CD4-positive, alpha-beta T cell treated with Interleukin-17A for 1 hour (primary cell): ENCODE measurements around the gene GCFC2.
"Not testable (repeated sequence)": the region's sequence is repeated elsewhere in the genome, so short reads cannot be mapped to it uniquely, and the experiment has no call there.

Experiments used
- DNase-seq: peaks from one replicate; pipeline ENCODE4 v3.0.0-alpha.2; 2020

Gene GCFC2

DNA sequence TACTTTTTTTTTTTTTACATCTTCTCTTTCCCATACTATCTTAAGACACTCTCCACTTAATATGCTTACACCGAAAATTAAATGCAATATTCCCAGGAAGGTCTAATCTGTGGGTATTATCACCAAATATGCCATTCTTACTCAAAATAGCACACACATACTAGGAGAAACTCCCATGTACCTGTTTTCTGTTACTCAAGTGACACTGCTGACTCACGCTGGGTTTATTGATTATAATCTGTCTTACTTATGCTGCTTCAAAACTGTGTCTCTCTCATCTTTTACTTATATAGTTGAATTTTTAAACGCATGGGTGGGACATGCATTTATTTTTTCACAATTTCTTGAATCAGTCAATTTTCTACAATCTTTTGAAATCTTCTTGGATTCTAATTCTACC is 34.3 kb downstream of the GCFC2 start:
- no peak for DNase-seq

DNA sequence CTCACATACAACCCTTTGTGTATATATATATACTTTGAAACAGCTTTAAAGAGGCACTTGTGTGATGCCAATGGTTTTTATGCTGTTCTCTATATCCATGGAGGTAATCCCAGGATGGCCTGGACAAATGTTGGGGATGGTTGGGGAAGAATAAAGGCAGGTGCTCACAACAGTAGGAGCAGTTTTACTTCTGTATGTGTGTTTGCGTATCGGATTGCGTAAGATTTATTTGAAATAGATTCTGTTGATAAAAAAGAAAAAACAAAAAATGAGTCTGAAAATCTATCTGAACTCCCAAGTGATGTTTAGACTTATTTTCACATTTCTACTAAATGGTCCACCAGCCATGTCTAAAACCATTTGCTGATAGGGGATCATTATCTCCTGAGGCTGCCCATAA is 34.8 kb downstream of the GCFC2 start:
- DNase-seq, result no peak

- DNase-seq, result not testable (repeated sequence)
Measured at GRCh38 chr2:75675423-75675822, 35.3 kb downstream of the GCFC2 start.

- DNase-seq, result no peak
Measured at GRCh38 chr2:75667884-75668283, 42.8 kb downstream of the GCFC2 start.

DNA sequence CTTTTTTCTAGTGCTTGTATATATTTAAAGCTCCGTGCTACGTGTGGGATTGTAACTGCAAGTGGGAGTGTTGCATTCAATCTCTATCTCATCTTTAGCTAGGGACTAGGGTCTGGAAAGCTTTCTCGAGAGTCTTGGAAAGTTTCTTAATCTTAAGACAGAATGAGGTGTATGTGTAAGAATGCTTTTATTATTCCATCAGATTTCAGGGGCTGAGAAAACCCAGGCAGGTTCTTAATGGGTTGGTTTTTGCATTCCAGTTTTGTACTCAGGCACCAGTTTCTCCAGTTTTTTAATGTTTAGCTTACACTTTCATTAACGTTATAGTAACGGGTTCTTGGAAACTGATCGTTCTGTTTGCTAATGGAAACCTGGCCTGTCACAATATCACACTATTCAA is 43.8 kb downstream of the GCFC2 start:
- DNase-seq, result no peak

GRCh38 chr2:75657798-75658197 is 52.9 kb downstream of the GCFC2 start:
- no peak for DNase-seq

- no peak for DNase-seq
Measured at GRCh38 chr2:75656563-75656962, 54.2 kb downstream of the GCFC2 start.

- no peak for DNase-seq
Measured at GRCh38 chr2:75655861-75656260, 54.9 kb downstream of the GCFC2 start.

DNA sequence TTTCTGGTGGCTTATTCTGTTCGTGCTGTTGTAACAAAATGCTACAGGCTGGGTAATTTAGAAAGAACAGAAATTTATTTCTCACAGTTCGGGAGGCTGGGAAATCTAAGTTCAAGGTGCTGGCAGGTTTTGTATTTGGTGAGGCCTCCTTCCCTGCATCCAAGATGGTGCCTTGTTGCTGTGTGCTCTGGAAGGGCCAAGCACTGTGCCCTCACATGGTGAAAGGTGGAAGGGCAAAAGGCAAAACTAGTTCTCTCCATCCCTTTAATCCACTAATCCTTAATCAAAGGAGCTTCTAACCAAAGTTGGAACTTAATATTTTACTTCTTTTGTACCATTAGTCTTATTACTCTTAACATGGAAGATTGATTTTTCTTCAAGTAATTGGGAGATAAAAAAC is 56.7 kb downstream of the GCFC2 start:
- DNase-seq, result no peak

DNA sequence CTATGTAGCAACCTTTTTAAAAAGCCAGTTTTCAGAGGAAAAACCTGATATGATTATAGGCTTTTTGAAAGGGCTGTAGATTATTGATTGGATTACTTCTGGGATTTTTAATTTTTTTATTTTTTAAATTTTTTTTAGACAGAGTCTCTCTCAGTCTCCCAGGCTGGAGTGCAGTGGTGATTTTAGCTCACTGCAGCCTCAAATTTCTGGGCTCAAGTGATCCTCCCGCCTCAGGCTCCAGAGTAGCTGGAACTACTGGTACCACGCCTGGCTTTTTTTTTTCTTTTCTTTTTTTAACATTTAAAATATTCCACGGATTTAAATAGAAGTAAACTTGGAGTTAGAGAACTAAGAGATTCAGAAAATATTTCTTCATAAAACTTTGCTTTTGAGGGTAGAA is 62.9 kb downstream of the GCFC2 start:
- no peak for DNase-seq

DNA sequence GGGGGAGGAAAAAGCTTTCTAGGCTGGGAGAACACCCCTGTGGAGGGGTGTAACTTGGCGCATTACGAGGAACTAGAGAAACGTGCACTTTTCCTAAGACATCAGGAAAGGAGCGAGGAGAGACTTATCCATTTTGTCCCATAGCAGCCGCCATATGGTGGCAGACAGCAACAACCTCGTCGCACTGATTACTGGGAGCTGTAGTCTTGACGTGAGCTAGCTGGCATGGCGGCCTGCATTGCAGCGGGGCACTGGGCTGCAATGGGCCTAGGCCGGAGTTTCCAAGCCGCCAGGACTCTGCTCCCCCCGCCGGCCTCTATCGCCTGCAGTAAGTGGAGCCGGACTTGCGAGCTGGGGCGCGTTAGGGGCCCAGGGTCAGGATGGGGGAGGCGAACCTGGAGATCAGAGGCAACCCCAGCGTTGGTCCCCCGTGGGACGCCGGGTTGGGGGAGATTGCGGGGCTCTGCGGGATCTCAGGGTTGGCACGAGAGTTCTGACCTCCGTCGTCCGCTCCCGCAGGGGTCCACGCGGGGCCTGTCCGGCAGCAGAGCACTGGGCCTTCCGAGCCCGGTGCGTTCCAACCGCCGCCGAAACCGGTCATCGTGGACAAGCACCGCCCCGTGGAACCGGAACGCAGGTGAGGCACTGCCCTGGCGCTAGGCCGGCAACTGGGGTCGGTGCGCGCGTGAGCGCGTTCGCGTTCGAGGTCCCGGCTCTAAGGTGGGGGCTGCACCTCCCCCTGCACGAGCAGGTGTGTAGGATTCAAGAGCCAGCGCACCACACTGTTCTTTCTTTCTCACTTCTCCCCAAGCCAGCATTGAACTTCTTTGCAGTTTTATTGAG is 63.9 kb downstream of the GCFC2 start, which contains the start of gene MRPL19:
Gene MRPL19 (plus strand): TSS at position 201 of the 843 bp plus-strand sequence. CDS start 25 bp downstream, at position 226.
- DNase-seq, result peak; percentile 88

GRCh38 chr2:75646090-75646582 is 64.6 kb downstream of the GCFC2 start:
- DNase-seq, result no peak

GRCh38 chr2:75645643-75646042 is 65.1 kb downstream of the GCFC2 start:
- DNase-seq, result no peak

DNA sequence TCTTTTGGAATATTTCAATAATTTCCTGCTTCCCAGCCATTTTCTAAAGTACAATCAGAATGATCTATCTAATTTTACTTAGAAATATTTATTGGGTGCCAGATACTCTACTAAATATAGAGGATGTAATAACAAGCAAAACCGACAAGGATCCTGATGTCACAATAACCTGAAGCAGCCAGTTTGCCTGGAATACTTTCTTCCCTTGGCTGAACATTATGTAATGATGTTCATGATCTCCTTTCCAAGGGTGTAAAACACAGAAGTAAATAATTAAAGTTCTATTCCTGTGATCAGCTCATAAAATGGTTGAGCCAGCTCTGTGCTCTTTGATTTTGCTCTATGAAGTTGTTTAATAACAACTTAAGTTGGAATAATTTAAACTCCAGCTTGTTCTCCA is 66.7 kb downstream of the GCFC2 start:
- DNase-seq, result no peak

DNA sequence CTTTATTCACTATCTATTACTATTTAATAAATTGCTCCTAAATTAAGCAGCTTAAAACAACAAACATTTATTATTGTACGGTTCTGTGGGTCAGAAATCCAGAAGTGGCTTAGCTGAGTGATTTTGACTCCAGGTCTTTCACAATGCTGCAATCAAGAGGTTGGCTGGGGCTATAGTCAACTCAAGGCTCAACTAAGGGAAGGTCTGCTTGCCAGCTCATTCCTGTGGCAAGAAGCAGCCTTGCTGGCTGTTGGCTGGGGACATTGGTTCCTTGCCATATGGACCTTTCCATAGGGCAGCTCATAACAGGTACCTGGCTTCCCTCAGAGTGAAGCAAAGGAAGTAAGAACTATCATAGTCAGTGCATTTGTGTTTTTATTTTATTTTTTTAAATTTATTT is 69.1 kb downstream of the GCFC2 start:
- DNase-seq, result no peak

DNA sequence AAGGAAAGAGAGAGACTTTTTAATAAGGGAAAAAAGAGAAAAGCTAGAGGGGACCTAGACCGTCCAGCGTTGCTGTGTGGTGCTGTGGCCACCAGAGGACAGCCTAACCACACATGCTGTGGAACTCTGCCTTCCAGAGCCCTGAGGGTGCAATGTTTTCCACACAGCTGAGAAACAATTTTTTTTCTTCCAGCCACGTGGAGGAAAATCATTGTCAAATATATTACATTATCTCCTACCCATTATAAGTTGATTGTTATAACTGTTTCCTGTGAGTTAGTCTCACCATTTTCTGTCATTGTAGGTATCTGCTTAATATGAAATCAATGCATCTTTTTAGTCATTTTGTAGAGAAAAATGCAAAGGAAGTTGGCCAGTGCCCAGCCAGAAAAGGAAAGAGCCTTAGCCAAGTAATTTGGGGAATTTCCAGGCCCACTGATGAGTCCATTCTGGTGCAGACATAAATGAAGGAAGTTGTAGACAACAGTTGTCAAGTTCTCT is 70.0 kb downstream of the GCFC2 start:
- DNase-seq, result peak; percentile 43

DNA sequence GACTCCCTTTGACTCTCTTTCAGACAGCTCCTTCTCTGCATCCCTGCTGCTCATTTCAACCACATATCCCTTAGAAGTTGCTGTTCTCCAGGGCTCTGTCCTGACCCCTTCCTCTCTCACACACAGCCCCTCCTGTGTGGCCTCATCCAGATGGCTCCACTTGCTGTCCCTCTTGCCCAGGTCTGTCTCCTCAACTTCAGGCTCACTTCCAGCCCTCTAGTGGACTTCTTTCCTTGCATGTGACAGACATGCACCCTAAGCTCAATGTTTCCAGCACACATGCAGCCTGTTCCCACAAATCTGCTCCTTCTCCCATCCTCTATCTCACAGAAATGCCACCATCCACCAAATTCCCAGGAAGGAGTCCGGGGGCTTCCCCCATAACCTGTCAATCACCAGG is 73.1 kb downstream of the GCFC2 start:
- DNase-seq, result no peak

- no peak for DNase-seq
Measured at GRCh38 chr2:75634945-75635344, 75.8 kb downstream of the GCFC2 start.

DNA sequence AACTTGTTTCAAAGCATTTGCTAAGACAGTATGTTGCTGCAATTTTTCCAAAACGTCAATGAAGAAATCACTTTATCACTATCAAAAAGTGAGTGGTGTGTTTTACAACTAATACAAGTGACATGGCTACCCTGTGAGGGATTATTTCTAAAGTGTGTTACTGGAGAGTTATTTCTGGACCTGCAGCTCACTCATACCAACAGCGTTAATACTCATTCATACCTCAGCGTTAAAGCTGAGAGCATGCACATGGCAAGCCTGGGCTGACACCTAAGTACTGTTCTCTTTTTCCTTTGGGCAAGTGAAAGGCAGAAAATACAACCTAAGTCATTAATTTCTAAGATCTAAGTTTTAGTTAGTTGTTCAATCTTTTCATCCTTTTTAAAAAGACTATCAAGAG is 77.1 kb downstream of the GCFC2 start:
- no peak for DNase-seq

- no peak for DNase-seq
Measured at GRCh38 chr2:75632813-75633212, 77.9 kb downstream of the GCFC2 start.

GRCh38 chr2:75632091-75632701 is 78.5 kb downstream of the GCFC2 start:
- DNase-seq, result no peak

- DNase-seq, result peak; percentile 45
Measured at GRCh38 chr2:75627902-75628504, 82.7 kb downstream of the GCFC2 start.

GRCh38 chr2:75622929-75623328 is 87.8 kb downstream of the GCFC2 start:
- no peak for DNase-seq

- DNase-seq, result no peak
Measured at GRCh38 chr2:75622500-75622899, 88.2 kb downstream of the GCFC2 start.
